ENCODE measurements around the gene PAX3. TPM values are rescaled to one million over a fixed set of nuclear protein-coding genes. Genes with fewer than 3 reads are reported as not detected.
A peak's percentile ranks its signal among the peaks of the same experiment; 100 is the strongest.

The PAX3 gene
- total RNA-seq, 2 experiments from 2014 or later = not detected

GRCh38 chr2:222292149-222293134 is 6.4 kb downstream of the PAX3 start:
- no peak for DNase-seq
- CTCF ChIA-PET = no interaction called here
- Mint-ChIP-seq H3K27ac (no peak overlapping the region), H3K4me1 (ENCODE audit: low read depth) (peaks cover 24% of the 10 kb centered on the region), H3K27me3 (ENCODE audit: low read depth) (peaks cover 91% of the 10 kb centered on the region), H3K36me3 (ENCODE audit: low read depth) (peaks cover 14% of the 10 kb centered on the region), H3K4me3 (no peak overlapping the region), H3K9me3 (ENCODE audit: insufficient read depth) (peaks cover 8% of the 10 kb centered on the region)
- ATAC-seq = no peak
- POLR2A ChIA-PET = no interaction called here

DNA sequence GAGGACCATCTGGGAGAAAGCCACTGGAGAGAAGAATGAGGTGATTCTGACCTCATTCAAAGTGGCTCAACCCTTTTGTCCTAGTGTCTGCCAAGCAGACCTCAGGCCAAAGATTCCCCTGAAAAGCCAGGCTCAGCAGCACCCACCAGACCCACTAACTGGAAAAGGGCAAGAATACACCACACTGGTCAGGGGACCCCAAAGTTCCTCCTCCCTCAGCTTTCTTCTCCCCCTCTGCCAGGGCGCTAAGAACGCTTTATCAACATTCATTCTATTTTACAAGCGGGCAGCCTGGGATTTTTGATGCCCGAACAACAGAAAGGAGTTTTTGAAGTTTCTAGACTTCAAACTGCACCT is 7.3 kb downstream of the PAX3 start:
- Mint-ChIP-seq H3K9me3 (ENCODE audit: insufficient read depth) (peaks cover 5% of the 10 kb centered on the region), H3K27ac (no peak overlapping the region), H3K4me3 (no peak overlapping the region), H3K27me3 (ENCODE audit: low read depth) (peaks cover 87% of the 10 kb centered on the region), H3K36me3 (ENCODE audit: low read depth) (peaks cover 14% of the 10 kb centered on the region), H3K4me1 (ENCODE audit: low read depth) (peaks cover 16% of the 10 kb centered on the region)
- DNase-seq = no peak
- CTCF ChIA-PET = interaction anchor here (0.9 kb wide), 1 partner anchor 26 kb away, joined by 3 read pairs; no protein-coding TSS in a partner anchor
- no peak for ATAC-seq
- POLR2A ChIA-PET = interaction anchor here (0.6 kb wide), 1 partner anchor 324 kb away, joined by 4 read pairs; no protein-coding TSS in a partner anchor

DNA sequence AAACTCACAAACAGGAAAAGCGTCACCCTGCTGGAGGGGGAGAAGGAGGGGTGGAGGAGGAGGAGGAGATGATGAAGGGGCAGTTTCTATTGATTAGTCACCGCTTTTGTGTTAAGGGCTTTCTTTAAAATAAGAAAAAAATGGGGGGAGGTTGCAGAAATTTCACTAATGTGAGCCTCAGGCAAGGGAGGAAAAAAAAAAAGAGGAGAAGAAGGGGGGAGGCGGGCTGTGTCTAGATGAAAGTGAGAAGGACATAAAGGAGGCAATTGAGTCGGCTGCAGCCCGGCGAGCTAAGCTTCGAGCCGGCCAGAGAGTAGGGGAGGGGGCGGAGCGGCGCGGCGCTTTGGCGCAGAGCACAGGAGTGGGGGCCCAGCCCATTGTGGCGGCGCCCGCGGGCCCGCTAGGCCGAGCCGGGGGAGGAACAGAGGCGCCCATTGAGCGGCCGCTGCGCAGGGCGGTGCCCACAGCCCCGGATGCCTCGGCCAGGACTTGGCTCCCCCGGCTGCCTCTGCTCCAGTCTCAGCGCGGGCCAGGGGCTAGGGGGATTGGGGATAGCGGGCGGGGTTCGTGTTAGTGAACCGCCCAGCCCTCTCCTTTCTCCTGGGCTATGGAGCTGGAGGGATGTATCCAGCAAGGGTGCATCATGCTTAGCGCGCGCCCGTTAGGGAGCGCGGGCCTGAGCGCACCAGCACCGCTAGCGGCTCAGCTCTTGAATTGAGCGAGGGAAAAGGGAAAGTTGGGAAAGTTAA is 7.9 kb downstream of the PAX3 start:
- Mint-ChIP-seq H3K27me3 (ENCODE audit: low read depth) (peaks cover 82% of the 10 kb centered on the region), H3K4me1 (ENCODE audit: low read depth) (peaks cover 11% of the 10 kb centered on the region), H3K27ac (no peak overlapping the region), H3K4me3 (no peak overlapping the region), H3K36me3 (ENCODE audit: low read depth) (peaks cover 12% of the 10 kb centered on the region), H3K9me3 (ENCODE audit: insufficient read depth) (no peaks in the 10 kb centered on the region)
- CTCF ChIA-PET = interaction anchor here (0.9 kb wide), 1 partner anchor 27 kb away, joined by 3 read pairs; no protein-coding TSS in a partner anchor
- POLR2A ChIA-PET = interaction anchor here (0.6 kb wide), 1 partner anchor 324 kb away, joined by 4 read pairs; no protein-coding TSS in a partner anchor
- peak; percentile 19 for ATAC-seq
- no peak for DNase-seq

DNA sequence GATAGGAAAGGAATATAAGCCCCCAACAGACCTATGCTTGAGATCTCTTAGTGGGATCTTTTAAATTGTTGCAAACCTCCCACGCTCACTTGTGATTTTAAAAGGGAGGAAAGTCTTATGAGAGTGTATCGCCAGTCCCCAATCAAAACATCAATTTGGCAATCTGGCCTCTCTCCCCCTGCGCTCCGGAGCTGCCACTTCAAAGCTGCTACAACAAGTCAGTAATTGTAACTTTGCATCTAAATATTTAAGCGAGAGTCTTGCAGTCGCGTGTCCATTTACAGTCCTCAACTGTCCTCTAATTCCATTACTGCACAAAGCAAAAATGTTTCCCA is 8.4 kb downstream of the PAX3 start:
- Mint-ChIP-seq H3K36me3 (ENCODE audit: low read depth) (peaks cover 7% of the 10 kb centered on the region), H3K4me3 (no peak overlapping the region), H3K27me3 (ENCODE audit: low read depth) (peaks cover 77% of the 10 kb centered on the region), H3K27ac (no peak overlapping the region), H3K9me3 (ENCODE audit: insufficient read depth) (no peaks in the 10 kb centered on the region), H3K4me1 (ENCODE audit: low read depth) (peaks cover 5% of the 10 kb centered on the region)
- CTCF ChIA-PET = no interaction called here
- POLR2A ChIA-PET = no interaction called here
- DNase-seq (no peak), ATAC-seq (no peak)

DNA sequence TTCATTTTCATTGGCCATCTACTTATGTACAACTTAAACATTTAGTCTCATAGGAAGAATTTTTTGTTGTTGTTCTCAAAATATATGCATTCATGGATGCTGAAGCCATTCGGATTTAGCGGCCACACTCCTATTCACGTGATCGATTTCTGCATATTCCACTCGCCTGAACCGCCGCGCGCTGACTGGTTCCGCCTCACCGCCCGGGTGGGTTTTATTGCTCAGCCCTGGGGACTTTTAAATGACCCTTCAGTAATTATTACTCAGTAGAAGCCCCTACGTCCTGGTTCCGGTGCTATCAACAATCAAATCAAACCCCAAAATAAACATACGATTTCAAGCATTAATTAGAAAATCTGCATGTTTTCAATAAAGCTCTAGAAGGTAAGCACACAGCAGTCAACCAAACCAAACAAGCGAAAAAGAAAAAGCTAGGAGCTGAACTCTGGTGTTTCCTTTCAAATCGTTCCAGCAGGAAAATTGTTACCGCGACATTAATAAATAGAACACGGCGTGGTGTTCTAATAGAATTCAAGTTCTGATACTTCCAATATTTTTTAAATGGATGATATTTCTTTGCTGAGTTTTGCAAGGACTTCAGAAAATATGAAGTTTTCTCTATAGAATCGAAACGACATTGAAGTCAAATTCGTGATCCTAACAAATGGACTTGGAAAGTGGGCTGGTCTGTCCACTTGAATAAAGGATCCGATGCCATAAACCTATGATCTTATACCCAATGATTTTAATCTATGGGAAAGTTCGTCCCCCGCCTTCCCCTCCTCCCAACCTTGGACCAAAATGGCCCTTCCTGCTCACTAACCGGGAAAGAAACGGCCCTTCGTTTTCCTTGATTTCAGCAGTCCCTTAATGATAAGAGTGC is 9.3 kb downstream of the PAX3 start:
- no peaks in the 10 kb centered on the region for H3K4me1 Mint-ChIP-seq (ENCODE audit: low read depth)
- ChIA-PET POLR2A (no interaction called here), CTCF (no interaction called here)
- H3K36me3 Mint-ChIP-seq (ENCODE audit: low read depth) = peaks cover 3% of the 10 kb centered on the region
- peaks cover 69% of the 10 kb centered on the region for H3K27me3 Mint-ChIP-seq (ENCODE audit: low read depth)
- no peak for ATAC-seq
- no peak overlapping the region for H3K27ac Mint-ChIP-seq
- H3K9me3 Mint-ChIP-seq (ENCODE audit: insufficient read depth) = no peaks in the 10 kb centered on the region
- DNase-seq = no peak
- no peak overlapping the region for H3K4me3 Mint-ChIP-seq

GRCh38 chr2:222288590-222289277 is 10.1 kb downstream of the PAX3 start:
- H3K9me3 Mint-ChIP-seq (ENCODE audit: insufficient read depth) = no peaks in the 10 kb centered on the region
- ChIA-PET POLR2A (no interaction called here), CTCF (no interaction called here)
- ATAC-seq (no peak), DNase-seq (no peak)
- H3K27me3 Mint-ChIP-seq (ENCODE audit: low read depth) = peaks cover 62% of the 10 kb centered on the region
- H3K4me3 Mint-ChIP-seq = no peak overlapping the region
- H3K27ac Mint-ChIP-seq = no peak overlapping the region
- H3K36me3 Mint-ChIP-seq (ENCODE audit: low read depth) = peaks cover 3% of the 10 kb centered on the region
- no peaks in the 10 kb centered on the region for H3K4me1 Mint-ChIP-seq (ENCODE audit: low read depth)

GRCh38 chr2:222287862-222288479 is 10.8 kb downstream of the PAX3 start:
- H3K27me3 Mint-ChIP-seq (ENCODE audit: low read depth) = peaks cover 55% of the 10 kb centered on the region
- no peak for ATAC-seq
- ChIA-PET POLR2A (no interaction called here), CTCF (no interaction called here)
- H3K4me3 Mint-ChIP-seq = no peak overlapping the region
- H3K27ac Mint-ChIP-seq = no peak overlapping the region
- H3K36me3 Mint-ChIP-seq (ENCODE audit: low read depth) = peaks cover 3% of the 10 kb centered on the region
- no peak for DNase-seq
- no peaks in the 10 kb centered on the region for H3K9me3 Mint-ChIP-seq (ENCODE audit: insufficient read depth)
- no peaks in the 10 kb centered on the region for H3K4me1 Mint-ChIP-seq (ENCODE audit: low read depth)

GRCh38 chr2:222284466-222284865 is 14.3 kb downstream of the PAX3 start:
- no peak for DNase-seq
- no peak for ATAC-seq
- no peaks in the 10 kb centered on the region for H3K36me3 Mint-ChIP-seq (ENCODE audit: low read depth)
- H3K27ac Mint-ChIP-seq = no peak overlapping the region
- H3K4me3 Mint-ChIP-seq = no peak overlapping the region
- CTCF ChIA-PET = no interaction called here
- H3K27me3 Mint-ChIP-seq (ENCODE audit: low read depth) = peaks cover 25% of the 10 kb centered on the region
- H3K9me3 Mint-ChIP-seq (ENCODE audit: insufficient read depth) = no peaks in the 10 kb centered on the region
- POLR2A ChIA-PET = no interaction called here
- no peaks in the 10 kb centered on the region for H3K4me1 Mint-ChIP-seq (ENCODE audit: low read depth)

DNA sequence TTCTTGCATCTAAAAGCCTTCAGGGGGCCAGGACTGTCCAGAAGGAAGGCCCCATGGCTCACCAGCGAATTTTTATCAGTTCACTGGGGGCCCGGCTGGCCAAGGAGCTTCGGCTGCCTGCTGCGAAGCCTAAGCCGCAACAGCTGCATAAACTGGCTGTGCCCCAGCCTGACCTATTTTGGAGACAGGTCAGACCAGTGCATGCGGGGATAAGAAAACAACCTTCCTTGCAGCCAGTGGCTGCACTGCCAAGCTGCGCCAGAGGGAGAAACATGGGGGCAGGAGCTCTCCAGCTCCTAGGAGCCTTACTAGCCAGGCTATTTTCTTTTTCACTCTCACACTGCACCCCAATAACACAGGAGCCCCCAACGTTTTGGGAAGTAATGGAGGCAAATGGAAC is 15.2 kb downstream of the PAX3 start:
- Mint-ChIP-seq H3K36me3 (ENCODE audit: low read depth) (no peaks in the 10 kb centered on the region), H3K9me3 (ENCODE audit: insufficient read depth) (no peaks in the 10 kb centered on the region), H3K27me3 (ENCODE audit: low read depth) (peaks cover 16% of the 10 kb centered on the region), H3K27ac (no peak overlapping the region), H3K4me3 (no peak overlapping the region), H3K4me1 (ENCODE audit: low read depth) (no peaks in the 10 kb centered on the region)
- DNase-seq = no peak
- ChIA-PET CTCF (no interaction called here), POLR2A (no interaction called here)
- ATAC-seq = no peak

DNA sequence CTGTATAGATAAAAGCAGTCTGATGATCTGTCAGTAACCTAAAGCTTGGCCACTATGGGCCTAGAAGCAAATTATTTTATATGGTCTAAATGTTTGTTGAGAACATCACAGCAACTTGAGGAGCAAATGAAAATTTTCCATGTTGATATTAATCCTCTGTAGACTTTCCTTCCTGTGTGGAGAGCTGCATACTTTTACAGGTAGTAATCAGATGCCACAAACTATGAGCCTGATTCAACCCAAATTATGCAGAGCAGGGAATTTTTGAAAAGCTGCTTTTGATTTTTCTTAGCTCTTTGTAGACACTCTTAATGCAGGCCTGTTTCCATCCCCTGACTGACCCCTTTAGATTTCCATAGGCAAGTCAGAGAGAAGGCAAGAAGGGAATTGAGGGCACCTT is 17.3 kb downstream of the PAX3 start:
- POLR2A ChIA-PET = no interaction called here
- Mint-ChIP-seq H3K27me3 (ENCODE audit: low read depth) (peaks cover 3% of the 10 kb centered on the region), H3K36me3 (ENCODE audit: low read depth) (no peaks in the 10 kb centered on the region), H3K4me1 (ENCODE audit: low read depth) (no peaks in the 10 kb centered on the region), H3K27ac (no peak overlapping the region), H3K9me3 (ENCODE audit: insufficient read depth) (no peaks in the 10 kb centered on the region), H3K4me3 (no peak overlapping the region)
- ATAC-seq = no peak
- CTCF ChIA-PET = interaction anchor here (0.9 to 1.2 kb wide), 2 partner anchors 12 to 36 kb away, joined by 3 to 5 read pairs; no protein-coding TSS in a partner anchor
- DNase-seq = no peak

GRCh38 chr2:222280795-222281194 is 18.0 kb downstream of the PAX3 start:
- DNase-seq (no peak), ATAC-seq (no peak)
- POLR2A ChIA-PET = no interaction called here
- no peaks in the 10 kb centered on the region for H3K4me1 Mint-ChIP-seq (ENCODE audit: low read depth)
- no peak overlapping the region for H3K27ac Mint-ChIP-seq
- H3K36me3 Mint-ChIP-seq (ENCODE audit: low read depth) = no peaks in the 10 kb centered on the region
- CTCF ChIA-PET = interaction anchor here (1.2 kb wide), 1 partner anchor 11 kb away, joined by 5 read pairs; no protein-coding TSS in a partner anchor
- H3K4me3 Mint-ChIP-seq = no peak overlapping the region
- H3K9me3 Mint-ChIP-seq (ENCODE audit: insufficient read depth) = no peaks in the 10 kb centered on the region
- peaks cover 2% of the 10 kb centered on the region for H3K27me3 Mint-ChIP-seq (ENCODE audit: low read depth)
